Measurements from ENCODE around the gene ZNF207.

DNA sequence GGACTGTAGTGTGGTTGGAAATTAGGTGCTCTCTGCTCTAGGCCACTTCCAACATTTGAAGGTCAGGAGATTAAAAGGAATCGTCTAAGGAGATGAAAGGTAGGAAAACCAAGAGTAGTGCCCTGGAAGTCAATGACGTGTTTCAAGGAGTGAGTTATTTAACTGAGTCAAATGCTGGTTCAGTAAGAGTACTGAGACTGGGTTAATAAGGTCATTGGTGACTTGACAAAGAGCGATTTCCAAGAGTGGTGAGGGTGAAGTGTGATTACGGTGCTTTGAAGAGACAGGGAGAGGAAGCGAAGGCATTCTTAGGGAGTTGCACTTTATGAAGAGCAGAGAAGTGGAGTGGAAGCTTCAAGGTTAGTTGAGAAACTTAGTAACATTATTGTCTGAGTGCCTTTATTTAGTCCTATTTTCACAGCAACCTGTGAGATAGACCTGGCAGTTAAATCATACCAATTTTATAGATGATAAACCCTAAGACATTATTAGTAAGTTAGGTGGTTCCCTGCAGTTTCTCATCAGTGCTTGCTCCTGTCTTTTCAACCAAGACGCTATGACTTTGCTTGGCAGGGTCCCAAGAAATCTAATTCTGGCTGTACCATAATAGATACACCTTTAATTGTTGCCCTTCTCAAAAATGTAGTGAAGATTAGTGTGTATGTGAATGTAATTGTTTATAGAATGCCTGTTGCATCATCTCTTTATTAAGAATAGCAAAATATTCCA, 5.9 kb downstream of the ZNF207 start:
- TF ChIP-seq, protein P1, sequence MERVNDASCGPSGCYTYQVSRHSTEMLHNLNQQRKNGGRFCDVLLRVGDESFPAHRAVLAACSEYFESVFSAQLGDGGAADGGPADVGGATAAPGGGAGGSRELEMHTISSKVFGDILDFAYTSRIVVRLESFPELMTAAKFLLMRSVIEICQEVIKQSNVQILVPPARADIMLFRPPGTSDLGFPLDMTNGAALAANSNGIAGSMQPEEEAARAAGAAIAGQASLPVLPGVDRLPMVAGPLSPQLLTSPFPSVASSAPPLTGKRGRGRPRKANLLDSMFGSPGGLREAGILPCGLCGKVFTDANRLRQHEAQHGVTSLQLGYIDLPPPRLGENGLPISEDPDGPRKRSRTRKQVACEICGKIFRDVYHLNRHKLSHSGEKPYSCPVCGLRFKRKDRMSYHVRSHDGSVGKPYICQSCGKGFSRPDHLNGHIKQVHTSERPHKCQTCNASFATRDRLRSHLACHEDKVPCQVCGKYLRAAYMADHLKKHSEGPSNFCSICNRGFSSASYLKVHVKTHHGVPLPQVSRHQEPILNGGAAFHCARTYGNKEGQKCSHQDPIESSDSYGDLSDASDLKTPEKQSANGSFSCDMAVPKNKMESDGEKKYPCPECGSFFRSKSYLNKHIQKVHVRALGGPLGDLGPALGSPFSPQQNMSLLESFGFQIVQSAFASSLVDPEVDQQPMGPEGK (CRISPR knock-in tag; IDR thresholded peaks at IDR 0.05; ENCODE audit: borderline replicate concordance) = no peak
- TF ChIP-seq ZFP30 (CRISPR knock-in tag; IDR thresholded peaks at IDR 0.05) (no peak), RARB (CRISPR knock-in tag; IDR thresholded peaks at IDR 0.05) (no peak)
